Panc1 (cell line): ENCODE results near the gene ZNF674. TPM values are rescaled to one million over a fixed set of nuclear protein-coding genes. Genes with fewer than 3 reads are reported as not detected.

Source experiments
- total RNA-seq: library from RNA; stranded (reverse); gene quantifications from one replicate; pipeline ENCODE4 v1.2.1, GENCODE V29; 2021; ENCODE audit not compliant: unreplicated experiment

The ZNF674 gene
- total RNA-seq, 1 experiment from 2014 or later = 7.2 TPM

Other genes with a start within 250 kb of the ZNF674 start
- 6.1 TPM for gene CHST7, start 28.3 kb upstream of the ZNF674 start, total RNA-seq
- 80.4 TPM for gene SLC9A7, start 213.7 kb upstream of the ZNF674 start, total RNA-seq